SK-N-SH treated with all-trans-retinoic acid at 6 μM for 48 hours (cell line): Measurements from ENCODE around the gene PPP2R5D.

ENCODE experiments used
- ATAC-seq: fragments of 200-7000 bp; cut with Tn5 transposase; 3 replicates; pipeline ENCODE4 v1.9.1; 2020; ENCODE audit warnings: mild to moderate bottlenecking, moderate library complexity
- ARNTL ChIP-seq: fragments of 450-650 bp; formaldehyde crosslinking; IDR thresholded peaks from 2 replicates; pipeline ENCODE4 v1.5.0; 2020; ENCODE audit warnings: low read depth, mild to moderate bottlenecking, moderate library complexity, borderline replicate concordance
- BACH2 ChIP-seq: fragments of 250-450 bp; sonication (Bioruptor Pico); IDR thresholded peaks from 2 replicates; pipeline ENCODE4 v1.9.0; 2021; ENCODE audit warnings: mild to moderate bottlenecking, borderline replicate concordance
- CREB5 ChIP-seq: fragments of 250-450 bp; sonication (Bioruptor Pico); IDR thresholded peaks from 2 replicates; pipeline ENCODE4 v1.5.1; 2020; ENCODE audit warnings: low read depth, mild to moderate bottlenecking, moderate library complexity
- CSDC2 ChIP-seq: fragments of 250-450 bp; sonication (Bioruptor Pico); IDR thresholded peaks from 2 replicates; pipeline ENCODE4 v1.5.0; 2020; ENCODE audit warnings: mild to moderate bottlenecking, moderate library complexity
- CSRNP3 ChIP-seq: fragments of 250-450 bp; sonication (Bioruptor Pico); IDR thresholded peaks from 2 replicates; pipeline ENCODE4 v1.5.1; 2021; ENCODE audit warnings: mild to moderate bottlenecking, moderate library complexity
- ESRRG ChIP-seq: fragments of 250-450 bp; sonication (Bioruptor Pico); IDR thresholded peaks from 2 replicates; pipeline ENCODE4 v1.6.1; 2021; ENCODE audit warnings: mild to moderate bottlenecking
- GLIS3 ChIP-seq: fragments of 250-450 bp; sonication (Bioruptor Pico); IDR thresholded peaks from 2 replicates; pipeline ENCODE4 v1.5.0; 2020; ENCODE audit warnings: mild to moderate bottlenecking, moderate library complexity
- ISL1 ChIP-seq: fragments of 250-450 bp; sonication (Bioruptor Pico); IDR thresholded peaks from 2 replicates; pipeline ENCODE4 v2.1.2; 2022; ENCODE audit warnings: mild to moderate bottlenecking, moderate library complexity
- OSR1 ChIP-seq: fragments of 250-450 bp; sonication (Bioruptor Pico); IDR thresholded peaks from 2 replicates; pipeline ENCODE4 v1.8.0; 2022; ENCODE audit warnings: moderate library complexity, mild to moderate bottlenecking, inconsistent platforms
- PATZ1 ChIP-seq: fragments of 250-450 bp; sonication (Bioruptor Pico); IDR thresholded peaks from 2 replicates; pipeline ENCODE4 v1.8.0; 2020; ENCODE audit warnings: mild to moderate bottlenecking, moderate library complexity, borderline replicate concordance
- PPARA ChIP-seq: fragments of 250-450 bp; sonication (Bioruptor Pico); IDR thresholded peaks from 2 replicates; pipeline ENCODE4 v1.5.0; 2020; ENCODE audit warnings: mild to moderate bottlenecking, borderline replicate concordance
- RARB ChIP-seq: fragments of 250-450 bp; sonication (Bioruptor Pico); IDR thresholded peaks from 2 replicates; pipeline ENCODE4 v1.8.0; 2021; ENCODE audit warnings: mild to moderate bottlenecking, moderate library complexity
- SNAI2 ChIP-seq: fragments of 250-450 bp; sonication (Bioruptor Pico); IDR thresholded peaks from 2 replicates; pipeline ENCODE4 v1.5.0; 2020; ENCODE audit warnings: mild to moderate bottlenecking, moderate library complexity
- TCF4 ChIP-seq: fragments of 250-450 bp; sonication (Bioruptor Pico); IDR thresholded peaks from 2 replicates; pipeline ENCODE4 v1.8.0; 2021; ENCODE audit warnings: mild to moderate bottlenecking, moderate library complexity, borderline replicate concordance
- TSHZ2 ChIP-seq: fragments of 250-450 bp; sonication (Bioruptor Pico); IDR thresholded peaks from 2 replicates; pipeline ENCODE4 v1.5.0; 2020; ENCODE audit warnings: mild to moderate bottlenecking, moderate library complexity
- ZC3H10 ChIP-seq: fragments of 250-450 bp; sonication (Bioruptor Pico); IDR thresholded peaks from 2 replicates; pipeline ENCODE4 v1.5.1; 2021; ENCODE audit warnings: mild to moderate bottlenecking, moderate library complexity
- ZFP3 ChIP-seq: fragments of 250-450 bp; sonication (Bioruptor Pico); IDR thresholded peaks from 2 replicates; pipeline ENCODE4 v1.5.0; 2020; ENCODE audit warnings: mild to moderate bottlenecking, moderate library complexity
- ZNF565 ChIP-seq: fragments of 450-650 bp; formaldehyde crosslinking; conservative IDR thresholded peaks from 2 replicates; pipeline ENCODE4 v1.5.0; 2020; ENCODE audit warnings: low read depth, mild to moderate bottlenecking, moderate library complexity
- ZNF70 ChIP-seq: fragments of 450-650 bp; formaldehyde crosslinking; IDR thresholded peaks from 2 replicates; pipeline ENCODE4 v1.5.0; 2020; ENCODE audit warnings: mild to moderate bottlenecking, moderate library complexity
- ZNF8 ChIP-seq: fragments of 450-650 bp; formaldehyde crosslinking; IDR thresholded peaks from 2 replicates; pipeline ENCODE4 v1.5.0; 2020; ENCODE audit warnings: mild to moderate bottlenecking, moderate library complexity

Gene PPP2R5D

GRCh38 chr6:42959917-42960242 is 24.5 kb upstream of the PPP2R5D start:
- no peak for ATAC-seq
- no peak for TF ChIP-seq OSR1 (CRISPR knock-in tag)
- TF ChIP-seq ISL1: no peak
- no peak for TF ChIP-seq ZC3H10 (CRISPR knock-in tag)
- no peak for TF ChIP-seq ZNF565 (CRISPR knock-in tag)
- no peak for TF ChIP-seq GLIS3 (CRISPR knock-in tag)
- TF ChIP-seq ZNF8 (CRISPR knock-in tag): no peak
- no peak for TF ChIP-seq ESRRG (CRISPR knock-in tag)
- no peak for TF ChIP-seq ZNF70 (CRISPR knock-in tag)
- no peak for TF ChIP-seq ZFP3
- TF ChIP-seq CREB5 (CRISPR knock-in tag): no peak
- no peak for TF ChIP-seq BACH2 (CRISPR knock-in tag)
- no peak for TF ChIP-seq TCF4
- no peak for TF ChIP-seq CSRNP3
- TF ChIP-seq, all 23 proteins: peak for 0

GRCh38 chr6:42960243-42961019 is 23.9 kb upstream of the PPP2R5D start, which contains the start of gene GNMT:
Gene GNMT (plus strand): TSS chr6:42960754. CDS start chr6:42960768, 14 bp downstream.
- TF ChIP-seq BACH2 (CRISPR knock-in tag) (no peak), CSDC2 (CRISPR knock-in tag) (no peak), ARNTL (CRISPR knock-in tag) (no peak), SNAI2 (CRISPR knock-in tag) (no peak), GLIS3 (CRISPR knock-in tag) (no peak), ISL1 (no peak), PPARA (no peak), ESRRG (CRISPR knock-in tag) (no peak), ZNF8 (CRISPR knock-in tag) (no peak), ZFP3 (no peak), RARB (CRISPR knock-in tag) (no peak), TCF4 (no peak), OSR1 (CRISPR knock-in tag) (no peak), TSHZ2 (no peak), CREB5 (CRISPR knock-in tag) (no peak)
- TF ChIP-seq, all 23 proteins: peak for 0
- ATAC-seq: peak; percentile 55

GRCh38 chr6:42961020-42961470 is 23.3 kb upstream of the PPP2R5D start:
- no peak for TF ChIP-seq TCF4
- no peak for TF ChIP-seq OSR1 (CRISPR knock-in tag)
- TF ChIP-seq, all 23 proteins: peak for 0
- no peak for ATAC-seq

GRCh38 chr6:42962096-42962495 is 22.3 kb upstream of the PPP2R5D start:
- no peak for ATAC-seq
- TF ChIP-seq ZFP3: no peak
- no peak for TF ChIP-seq PPARA
- no peak for TF ChIP-seq OSR1 (CRISPR knock-in tag)
- TF ChIP-seq ZNF565 (CRISPR knock-in tag): no peak
- no peak for TF ChIP-seq ESRRG (CRISPR knock-in tag)
- TF ChIP-seq CREB5 (CRISPR knock-in tag): no peak
- TF ChIP-seq ARNTL (CRISPR knock-in tag): no peak
- no peak for TF ChIP-seq PATZ1 (CRISPR knock-in tag)
- TF ChIP-seq ZNF70 (CRISPR knock-in tag): no peak
- TF ChIP-seq TSHZ2: no peak
- no peak for TF ChIP-seq ZC3H10 (CRISPR knock-in tag)
- TF ChIP-seq GLIS3 (CRISPR knock-in tag): no peak
